IMR-90 (cell line): Measurements from ENCODE around the gene ASMTL. TPM values are rescaled to one million over a fixed set of nuclear protein-coding genes. Genes with fewer than 3 reads are reported as not detected.
"Not testable (repeated sequence)": the region's sequence is repeated elsewhere in the genome, so short reads cannot be mapped to it uniquely, and the experiment has no call there.

Experiments used
- ATAC-seq: fragments of 200-7000 bp; cut with Tn5 transposase; 2 replicates; pipeline ENCODE4 v1.9.1; 2020; ENCODE audit warnings: low read depth, mild to moderate bottlenecking, moderate library complexity
- BruUV-seq: library from RNA; stranded (reverse); fragments of 400-500 nt; replicated peaks from 2 replicates; lab custom pipeline; 2021; lab: Mats Ljungman, UMichigan
- CTCF ChIA-PET: fragments of 300-600 bp; formaldehyde crosslinking; extraction: SDS; loops from one replicate; lab custom pipeline; 2021; ENCODE audit warnings: antibody characterized with exemption; lab: Yijun Ruan, JAX
- POLR2A ChIA-PET: fragments of 300-600 bp; sonication (Branson Sonifier 250); formaldehyde crosslinking; loops from one replicate; lab custom pipeline; 2022; ENCODE audit warnings: antibody characterized with exemption; ENCODE audit not compliant: unreplicated experiment; lab: Charles Lee
- DNase-seq: peaks from one replicate; pipeline ENCODE4 v3.0.0; 2013
- H2AFZ ChIP-seq: replicated peaks from 2 replicates; pipeline ENCODE3; 2013; ENCODE audit warnings: low read length, mild to moderate bottlenecking; ENCODE audit not compliant: poor library complexity
- H2AK5ac ChIP-seq: 2 replicates; pipeline ENCODE4 v1.6.1; 2013; ENCODE audit warnings: low read depth, low read length, inconsistent platforms
- H2AK9ac ChIP-seq: replicated peaks from 2 replicates; pipeline ENCODE3; 2013; ENCODE audit warnings: mild to moderate bottlenecking, low read depth, low read length, moderate library complexity; ENCODE audit not compliant: poor library complexity
- H2BK120ac ChIP-seq: 2 replicates; pipeline ENCODE4 v1.6.1; 2013; ENCODE audit warnings: low read depth, low read length, inconsistent platforms
- H2BK15ac ChIP-seq: 3 replicates; pipeline ENCODE4 v1.6.1; 2013; ENCODE audit warnings: low read depth, low read length, inconsistent platforms
- H2BK20ac ChIP-seq: 2 replicates; pipeline ENCODE4 v1.6.1; 2013; ENCODE audit warnings: low read depth, mild to moderate bottlenecking, inconsistent platforms, low read length, moderate library complexity
- H2BK5ac ChIP-seq: 2 replicates; pipeline ENCODE4 v1.6.1; 2013; ENCODE audit warnings: mild to moderate bottlenecking, low read depth, low read length, inconsistent platforms; ENCODE audit not compliant: poor library complexity, severe bottlenecking
- H3K14ac ChIP-seq: replicated peaks from 2 replicates; pipeline ENCODE4 v1.6.1; 2013; ENCODE audit warnings: low read depth, low read length, inconsistent platforms
- H3K18ac ChIP-seq: 2 replicates; pipeline ENCODE4 v1.6.1; 2013; ENCODE audit warnings: low read depth, low read length, control low read depth
- H3K23ac ChIP-seq: 2 replicates; pipeline ENCODE4 v1.6.1; 2013; ENCODE audit warnings: low read depth, low read length, inconsistent platforms
- H3K27ac ChIP-seq: 2 replicates; pipeline ENCODE4 v1.5.1; 2013; ENCODE audit warnings: mild to moderate bottlenecking, control low read depth, low read length; ENCODE audit not compliant: insufficient read depth
- H3K27me3 ChIP-seq: 2 replicates; pipeline ENCODE4 v1.6.1; 2013; ENCODE audit warnings: low read length; ENCODE audit not compliant: control insufficient read depth, insufficient read depth
- H3K36me3 ChIP-seq: 2 replicates; pipeline ENCODE4 v1.6.1; 2013; ENCODE audit warnings: low read length, mixed read lengths; ENCODE audit not compliant: control insufficient read depth, insufficient read depth
- H3K4ac ChIP-seq: 2 replicates; pipeline ENCODE4 v1.6.1; 2013; ENCODE audit warnings: low read depth, low read length, inconsistent platforms
- H3K4me1 ChIP-seq: 2 replicates; pipeline ENCODE4 v1.6.1; 2013; ENCODE audit warnings: low read length, mixed read lengths; ENCODE audit not compliant: control insufficient read depth, insufficient read depth
- H3K4me2 ChIP-seq: 2 replicates; pipeline ENCODE4 v1.6.1; 2013; ENCODE audit warnings: low read depth, mild to moderate bottlenecking, control low read depth, low read length, moderate library complexity
- H3K4me3 ChIP-seq: 2 replicates; pipeline ENCODE4 v1.5.1; 2013; ENCODE audit warnings: low read depth, mild to moderate bottlenecking, control low read depth, low read length, moderate library complexity; ENCODE audit not compliant: insufficient read depth
- H3K56ac ChIP-seq: 2 replicates; pipeline ENCODE4 v1.6.1; 2013; ENCODE audit warnings: low read length, inconsistent platforms; ENCODE audit not compliant: insufficient read depth; ENCODE audit errors: extremely low read depth
- H3K79me1 ChIP-seq, 2 experiments: 2 replicates each; pipeline ENCODE4 v1.6.1; 2013; ENCODE audit warnings: low read length in 2 of 2, inconsistent platforms in 1 of 2, low read depth in 1 of 2
- H3K9ac ChIP-seq: 2 replicates; pipeline ENCODE4 v1.6.1; 2013; ENCODE audit warnings: low read depth, low read length, control low read depth
- H3K9me1 ChIP-seq: 2 replicates; pipeline ENCODE4 v1.6.1; 2013; ENCODE audit warnings: low read length, inconsistent platforms; ENCODE audit not compliant: insufficient read depth
- H3K9me3 ChIP-seq: 2 replicates; pipeline ENCODE4 v1.6.1; 2013; ENCODE audit warnings: low read length; ENCODE audit not compliant: control insufficient read depth, insufficient read depth
- H4K20me1 ChIP-seq: 2 replicates; pipeline ENCODE4 v1.6.1; 2013; ENCODE audit warnings: low read length, inconsistent platforms; ENCODE audit not compliant: insufficient read depth
- H4K5ac ChIP-seq: 2 replicates; pipeline ENCODE4 v1.6.1; 2013; ENCODE audit warnings: mild to moderate bottlenecking, low read depth, low read length, control low read depth
- H4K8ac ChIP-seq, 2 experiments: 2 replicates each; pipeline ENCODE4 v1.6.1; 2013; ENCODE audit warnings: low read depth in 2 of 2, low read length in 2 of 2, control low read depth in 1 of 2, inconsistent platforms in 1 of 2
- H4K91ac ChIP-seq: 2 replicates; pipeline ENCODE4 v1.6.1; 2013; ENCODE audit warnings: low read depth, low read length, inconsistent platforms; ENCODE audit not compliant: insufficient read depth
- WGBS, 2 experiments: methylation state at CpG; one replicate each; pipeline versions ENCODE4 v1.1.5 to v1.1.7; 2013; ENCODE audit warnings: missing lambda C conversion rate in 2 of 2; ENCODE audit not compliant: insufficient read length in 1 of 2; ENCODE audit errors: extremely low coverage in 2 of 2; 5-methylcytosine and 5-hydroxymethylcytosine counted together
- dilution Hi-C: fragments of 300-500 bp; cut with HindIII; formaldehyde crosslinking; loops from one replicate; pipeline ENCODE4 v1.14.3; 2018; ENCODE audit warnings: low sequenced_read_pairs; ENCODE audit not compliant: unreplicated experiment
- in situ Hi-C: fragments of 300-500 bp; cut with MboI; formaldehyde crosslinking; loops from 3 replicates; pipeline ENCODE4 v1.14.3; 2019; ENCODE audit warnings: low sequenced_read_pairs, inconsistent platforms, mixed read lengths
- intact Hi-C: fragments of 100-400 bp; cut with micrococcal nuclease; formaldehyde crosslinking; loops from 2 replicates; pipeline ENCODE4 v1.10.0; 2022
- polyA plus RNA-seq, 3 experiments: library from polyadenylated mRNA; depleted of rRNA; stranded (reverse); fragments of >200 nt; gene quantifications; 2 replicates each; pipeline ENCODE4 v1.2.3, GENCODE V29; 2012; ENCODE audit warnings: low replicate concordance in 1 of 3
- total RNA-seq: library from RNA; depleted of rRNA; stranded (reverse); fragments of >200 nt; gene quantifications from 2 replicates; pipeline ENCODE4 v1.2.3, GENCODE V29; 2012

Gene ASMTL
- total and polyA plus RNA-seq, 2 of the 4 experiments (the other 2 are of a cell fraction) = 13.4 to 33.4 TPM

DNA sequence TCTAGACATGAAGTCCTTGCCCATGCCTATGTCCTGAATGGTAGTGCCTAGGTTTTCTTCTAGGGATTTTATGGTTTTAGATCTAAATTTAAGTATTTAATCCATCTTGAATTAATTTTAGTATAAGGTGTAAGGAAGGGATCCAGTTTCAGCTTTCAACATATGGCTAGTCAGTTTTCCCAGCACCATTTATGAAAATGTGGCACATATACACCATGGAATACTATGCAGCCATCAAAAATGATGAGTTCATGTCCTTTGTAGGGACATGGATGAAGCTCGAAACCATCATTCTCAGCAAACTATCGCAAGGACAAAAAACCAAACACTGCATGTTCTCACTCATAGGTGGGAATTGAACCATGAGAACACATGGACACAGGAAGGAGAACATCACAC lies 29.8 kb upstream of the ASMTL start:
- intact Hi-C loops, CTCF ChIA-PET, in situ Hi-C loops, H4K5ac ChIP-seq, H3K4me1 ChIP-seq, H3K79me1 ChIP-seq, H4K8ac ChIP-seq, H3K23ac ChIP-seq, H2AK5ac ChIP-seq, DNase-seq, H3K18ac ChIP-seq, BruUV-seq, H3K14ac ChIP-seq, H4K91ac ChIP-seq, H2BK20ac ChIP-seq, POLR2A ChIA-PET, H3K27me3 ChIP-seq, H3K4me3 ChIP-seq, H2BK120ac ChIP-seq, H2BK15ac ChIP-seq, H2BK5ac ChIP-seq, H3K27ac ChIP-seq, H3K4me2 ChIP-seq, H3K56ac ChIP-seq, ATAC-seq, H2AFZ ChIP-seq, H3K4ac ChIP-seq, H4K20me1 ChIP-seq, H3K36me3 ChIP-seq, H3K9me1 ChIP-seq, dilution Hi-C loops, H2AK9ac ChIP-seq, H3K9ac ChIP-seq: not testable (repeated sequence)
- peaks cover 16% of the 10 kb centered on the region; the same call in 1 of the 2 replicates for H3K9me3 ChIP-seq
- WGBS, 2 experiments = no CpG with 5 or more reads among the region's 2 CpGs
